Uterus (tissue), 4 donors: ENCODE results near the gene TBC1D9. TPM values are rescaled to one million over a fixed set of nuclear protein-coding genes. Genes with fewer than 3 reads are reported as not detected.

Experiments used
- DNase-seq, 2 donors: peaks; one replicate each; pipeline ENCODE4 v3.0.0-alpha.2; 2019 to 2020
- H3K27ac ChIP-seq, 2 donors: fragments of 200-600 bp; sonication (generic); 1 replicate in 1 of 2; 2 replicates in 1 of 2; pipeline ENCODE4 v1.5.1; 2016 to 2018
- H3K27me3 ChIP-seq, 2 donors: fragments of 200-600 bp; sonication (generic); one replicate each; pipeline ENCODE4 v1.5.1; 2018 to 2019; ENCODE audit warnings: control low read depth in 1 of 2
- H3K36me3 ChIP-seq, 2 donors: fragments of 200-600 bp; sonication (generic); one replicate each; pipeline ENCODE4 v1.5.1; 2019; ENCODE audit warnings: control low read depth in 1 of 2
- H3K4me1 ChIP-seq, 2 donors: fragments of 200-600 bp; sonication (generic); one replicate each; pipeline ENCODE4 v1.5.1; 2018 to 2019; ENCODE audit warnings: control low read depth in 1 of 2
- H3K4me3 ChIP-seq, 2 donors: fragments of 200-600 bp; sonication (generic); 1 replicate in 1 of 2; 2 replicates in 1 of 2; pipeline ENCODE4 v1.5.1; 2018 to 2019; ENCODE audit warnings: mild to moderate bottlenecking in 1 of 2
- H3K9me3 ChIP-seq, 2 donors: fragments of 200-600 bp; sonication (generic); one replicate each; pipeline ENCODE4 v1.5.1; 2019; ENCODE audit warnings: control low read depth in 1 of 2
- CTCF ChIP-seq, 4 experiments: fragments of 200-600 bp in 2 of 4; fragments of 450-650 bp in 2 of 4; sonication (generic) in 2 of 4; IDR thresholded peaks; one replicate each; pipeline ENCODE4 v1.5.1; 2016 to 2019; ENCODE audit warnings: antibody characterized with exemption in 4 of 4, mild to moderate bottlenecking in 2 of 4, moderate library complexity in 1 of 4
- POLR2A ChIP-seq, 2 donors: fragments of 450-650 bp; IDR thresholded peaks; one replicate each; pipeline ENCODE4 v1.6.1; 2016; ENCODE audit warnings: antibody characterized with exemption in 2 of 2, mild to moderate bottlenecking in 1 of 2, moderate library complexity in 1 of 2
- intact Hi-C: fragments of 100-400 bp; cut with DNase I; formaldehyde crosslinking; loops from one replicate; pipeline ENCODE4 v1.15.1; 2023; ENCODE audit warnings: low total_unique reads
- total RNA-seq, 4 donors: library from RNA; depleted of rRNA in 3 of 4; stranded (reverse); fragments of >200 nt in 3 of 4; gene quantifications; one replicate each; pipeline versions ENCODE4 v1.1.0 to v1.2.4, GENCODE V29; 2014 to 2023
- donor health status: DM: yes; HTN: yes; CAD: no.

The TBC1D9 gene
- total RNA-seq, 4 donors from 2014 or later, result 3.8 to 48.8 (median 13.3) TPM

- Histone ChIP-seq H3K4me1 (no peaks in the 10 kb centered on the region), H3K36me3 (no peaks in the 10 kb centered on the region), H3K27me3 (no peaks in the 10 kb centered on the region), H3K9me3 (no peaks in the 10 kb centered on the region), H3K4me3 (no peak overlapping the region), H3K27ac (no peak overlapping the region)
- intact Hi-C loops, result no loop called here
- no peak for TF ChIP-seq CTCF (IDR thresholded peaks at IDR 0.05)
- no peak for TF ChIP-seq POLR2A (IDR thresholded peaks at IDR 0.05)
- no peak for DNase-seq
Measured at GRCh38 chr4:140735317-140735716, 20.9 kb downstream of the TBC1D9 start.

- no peak overlapping the region for H3K27ac ChIP-seq
- no peaks in the 10 kb centered on the region for H3K36me3 ChIP-seq
- no peak overlapping the region for H3K4me3 ChIP-seq
- TF ChIP-seq CTCF (IDR thresholded peaks at IDR 0.05) (no peak), POLR2A (IDR thresholded peaks at IDR 0.05) (no peak)
- H3K27me3 ChIP-seq, result no peaks in the 10 kb centered on the region
- H3K9me3 ChIP-seq, result no peaks in the 10 kb centered on the region
- no peaks in the 10 kb centered on the region for H3K4me1 ChIP-seq
- no peak for DNase-seq
- intact Hi-C loops, result no loop called here
Measured at GRCh38 chr4:140732780-140733179, 23.4 kb downstream of the TBC1D9 start.

- no peak overlapping the region for H3K4me3 ChIP-seq
- H3K4me1 ChIP-seq, result no peaks in the 10 kb centered on the region
- no peak for DNase-seq
- H3K36me3 ChIP-seq, result no peaks in the 10 kb centered on the region
- intact Hi-C loops, result no loop called here
- no peaks in the 10 kb centered on the region for H3K27me3 ChIP-seq
- H3K9me3 ChIP-seq, result no peaks in the 10 kb centered on the region
- H3K27ac ChIP-seq, result no peak overlapping the region
- TF ChIP-seq CTCF (IDR thresholded peaks at IDR 0.05) (no peak), POLR2A (IDR thresholded peaks at IDR 0.05) (no peak)
Measured at GRCh38 chr4:140729344-140730049, 26.7 kb downstream of the TBC1D9 start.

- H3K27ac ChIP-seq, result no peak overlapping the region
Measured at GRCh38 chr4:140726776-140727500, 29.2 kb downstream of the TBC1D9 start.

More at GRCh38 chr4:140726776-140727500, 29.2 kb downstream of the TBC1D9 start:
- intact Hi-C loops, result no loop called here
- H3K4me1 ChIP-seq, result no peaks in the 10 kb centered on the region
- DNase-seq, result no peak
- H3K9me3 ChIP-seq, result no peaks in the 10 kb centered on the region
- H3K4me3 ChIP-seq, result no peak overlapping the region
- no peaks in the 10 kb centered on the region for H3K36me3 ChIP-seq
- TF ChIP-seq POLR2A (IDR thresholded peaks at IDR 0.05) (no peak), CTCF (IDR thresholded peaks at IDR 0.05) (no peak)
- no peaks in the 10 kb centered on the region for H3K27me3 ChIP-seq
